T-helper 17 cell (primary cell): ENCODE measurements around the gene NCOR1. TPM values are rescaled to one million over a fixed set of nuclear protein-coding genes. Genes with fewer than 3 reads are reported as not detected.
"Not testable (repeated sequence)": the region's sequence is repeated elsewhere in the genome, so short reads cannot be mapped to it uniquely, and the experiment has no call there.

Experiments
- ATAC-seq: fragments of 150-1000 bp; cut with Tn5 transposase; 2 replicates; pipeline ENCODE4 v1.10.0; 2021; ENCODE audit warnings: mild to moderate bottlenecking, moderate library complexity
- DNase-seq, 3 donors: peaks; one replicate each; pipeline versions ENCODE4 v3.0.0 to v3.0.0-alpha.2; 2020 to 2021
- H3K9me3 ChIP-seq: one replicate; pipeline ENCODE4 v1.7.0; 2013; ENCODE audit warnings: low read length, mild to moderate bottlenecking; ENCODE audit not compliant: control insufficient read depth, poor library complexity, severe bottlenecking
- H3K27ac Mint-ChIP-seq: one replicate; pipeline ENCODE4 v1.8.0; 2022; ENCODE audit warnings: mild to moderate bottlenecking, moderate library complexity, mixed read lengths
- H3K27me3 Mint-ChIP-seq: one replicate; pipeline ENCODE4 v1.8.0; 2022; ENCODE audit warnings: mixed read lengths
- H3K36me3 Mint-ChIP-seq: one replicate; pipeline ENCODE4 v1.8.0; 2022; ENCODE audit warnings: low read depth, mixed read lengths
- H3K4me1 Mint-ChIP-seq: one replicate; pipeline ENCODE4 v1.8.0; 2022; ENCODE audit warnings: mild to moderate bottlenecking, mixed read lengths
- H3K4me3 Mint-ChIP-seq: one replicate; pipeline ENCODE4 v1.8.0; 2022; ENCODE audit warnings: mild to moderate bottlenecking, moderate library complexity, mixed read lengths
- total RNA-seq, 4 donors: library from RNA in 2 of 4; stranded (reverse) in 2 of 4; gene quantifications; one replicate each; pipeline ENCODE4 v1.2.3 and lab custom pipeline; 2022 to 2026

Gene NCOR1
- total RNA-seq, 2 donors from 2014 or later = 155 to 161 TPM

DNA sequence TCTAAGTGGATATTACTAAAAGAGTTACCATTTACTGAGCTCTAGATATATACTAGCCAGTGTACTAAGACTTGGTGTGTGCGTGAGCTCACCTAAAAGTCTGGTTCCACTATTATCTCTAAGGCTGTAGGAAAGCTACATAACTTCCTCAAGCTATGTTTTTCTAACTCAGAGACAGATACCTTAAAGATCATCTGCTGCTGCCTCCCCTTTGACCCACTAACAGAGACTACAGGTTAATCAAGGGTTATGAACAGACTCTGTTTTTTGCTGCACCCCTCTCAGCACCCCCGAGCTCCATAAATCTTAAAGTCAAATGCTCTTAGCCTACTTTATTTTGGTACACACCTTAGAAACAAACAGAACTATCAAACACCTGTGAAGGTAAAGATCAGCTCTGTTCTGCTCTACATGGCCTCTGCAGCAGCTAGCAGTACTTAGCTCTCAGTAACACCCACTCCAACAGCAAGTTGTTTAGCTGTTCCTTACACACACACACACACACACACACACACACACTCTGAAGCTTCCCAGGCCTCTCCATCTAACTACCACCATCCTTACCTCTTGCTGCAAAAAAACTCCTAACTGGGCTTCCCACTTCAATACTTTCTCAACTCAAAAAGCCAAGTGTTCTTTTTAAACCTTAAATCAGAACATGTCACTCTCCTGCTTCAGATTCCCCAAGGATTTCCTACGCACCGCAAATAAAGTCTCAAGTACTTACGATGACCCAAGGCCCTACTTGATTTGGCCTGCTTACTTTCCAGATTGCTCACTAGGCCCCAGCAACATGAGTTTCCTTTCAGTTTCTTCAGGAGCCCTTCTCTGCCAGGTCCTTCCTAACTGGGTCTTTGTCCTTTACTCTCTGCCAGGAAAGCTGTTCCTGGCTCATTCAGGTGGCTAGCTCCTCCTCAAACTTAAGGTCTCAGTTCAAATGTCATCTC is 12.5 kb downstream of the NCOR1 start:
- H3K36me3 Mint-ChIP-seq, H3K27me3 Mint-ChIP-seq, H3K9me3 ChIP-seq, DNase-seq: not testable (repeated sequence)
- H3K27ac Mint-ChIP-seq = peak overlapping the region; percentile 96
- peak overlapping the region; percentile 41 for H3K4me3 Mint-ChIP-seq
- peaks cover 45% of the 10 kb centered on the region for H3K4me1 Mint-ChIP-seq
- peak; percentile 12 for ATAC-seq

- not testable (repeated sequence) for H3K36me3 Mint-ChIP-seq, H3K27me3 Mint-ChIP-seq, H3K27ac Mint-ChIP-seq, DNase-seq, H3K9me3 ChIP-seq, ATAC-seq, H3K4me3 Mint-ChIP-seq
- peaks cover 42% of the 10 kb centered on the region for H3K4me1 Mint-ChIP-seq
These were observed 13.6 kb downstream of the NCOR1 start for GRCh38 chr17:16201693-16202131.

DNA sequence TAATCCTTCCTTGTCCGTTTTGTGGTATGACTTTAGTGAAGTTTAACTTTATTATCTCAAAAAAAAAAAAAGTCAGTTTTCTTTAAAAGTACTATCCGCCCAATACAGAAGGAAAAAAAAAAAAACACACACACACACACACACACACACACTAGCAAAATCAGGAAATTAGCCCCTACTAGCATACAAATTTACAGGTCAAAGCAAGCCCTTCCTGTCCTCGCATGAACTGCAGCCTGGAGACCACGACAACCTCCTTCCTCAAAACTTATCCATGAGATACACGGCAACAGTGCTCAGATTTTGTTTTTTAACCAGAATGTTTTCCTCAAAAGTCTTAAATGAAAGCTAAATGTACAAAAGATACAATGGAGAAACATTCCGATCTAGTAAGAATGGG is 16.2 kb downstream of the NCOR1 start:
- H3K9me3 ChIP-seq = no peaks in the 10 kb centered on the region
- peaks cover 6% of the 10 kb centered on the region for H3K36me3 Mint-ChIP-seq
- no peak for ATAC-seq
- no peak for DNase-seq
- no peaks in the 10 kb centered on the region for H3K27me3 Mint-ChIP-seq
- peaks cover 40% of the 10 kb centered on the region for H3K4me1 Mint-ChIP-seq
- H3K27ac Mint-ChIP-seq = peak overlapping the region; percentile 90
- H3K4me3 Mint-ChIP-seq = peak overlapping the region; percentile 67

DNA sequence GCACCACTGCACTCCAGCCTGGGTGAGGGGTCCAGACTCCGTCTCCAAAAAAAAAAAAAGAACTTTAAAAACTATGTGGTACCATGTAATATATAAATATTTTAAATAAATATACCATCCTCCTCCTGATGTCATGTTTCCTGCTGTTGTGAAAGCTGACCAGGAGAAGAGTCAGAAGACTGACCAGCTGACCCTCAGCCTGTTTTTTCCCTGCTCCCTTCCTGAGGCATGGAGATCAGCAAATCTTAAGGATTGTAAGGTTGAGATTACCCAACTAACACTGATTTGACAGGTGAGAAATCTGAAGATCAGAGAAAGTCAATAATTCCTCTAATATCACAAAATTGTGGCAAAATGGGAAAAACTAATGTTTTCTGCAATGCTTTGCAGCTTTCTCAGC is 18.1 kb downstream of the NCOR1 start:
- Mint-ChIP-seq H3K4me1 (peaks cover 37% of the 10 kb centered on the region), H3K27ac (no peak overlapping the region)

GRCh38 chr17:16194307-16194835 is 21.0 kb downstream of the NCOR1 start:
- Mint-ChIP-seq H3K27ac (peak overlapping the region; percentile 96), H3K36me3 (peaks cover 13% of the 10 kb centered on the region), H3K4me1 (peaks cover 30% of the 10 kb centered on the region)
- not testable (repeated sequence) for H3K27me3 Mint-ChIP-seq, H3K9me3 ChIP-seq, H3K4me3 Mint-ChIP-seq, DNase-seq, ATAC-seq

More for the DNA sequence above, 18.1 kb downstream of the NCOR1 start:
- no peak overlapping the region for H3K4me3 Mint-ChIP-seq
- ATAC-seq (no peak), DNase-seq (no peak)
- no peaks in the 10 kb centered on the region for H3K9me3 ChIP-seq
- H3K36me3 Mint-ChIP-seq = peaks cover 13% of the 10 kb centered on the region
- H3K27me3 Mint-ChIP-seq = no peaks in the 10 kb centered on the region

- ATAC-seq = no peak
- H3K27me3 Mint-ChIP-seq = no peaks in the 10 kb centered on the region
- H3K36me3 Mint-ChIP-seq = peaks cover 10% of the 10 kb centered on the region
- H3K4me1 Mint-ChIP-seq = peaks cover 30% of the 10 kb centered on the region
- no peaks in the 10 kb centered on the region for H3K9me3 ChIP-seq
- H3K27ac Mint-ChIP-seq = peak overlapping the region; percentile 41
- no peak for DNase-seq
- no peak overlapping the region for H3K4me3 Mint-ChIP-seq
These were observed 23.7 kb downstream of the NCOR1 start for GRCh38 chr17:16191604-16192003.

- DNase-seq (no peak), ATAC-seq (no peak)
- H3K27me3 Mint-ChIP-seq = no peaks in the 10 kb centered on the region
- peaks cover 30% of the 10 kb centered on the region for H3K4me1 Mint-ChIP-seq
- no peak overlapping the region for H3K4me3 Mint-ChIP-seq
- H3K9me3 ChIP-seq = no peaks in the 10 kb centered on the region
- H3K27ac Mint-ChIP-seq = peak overlapping the region; percentile 41
- H3K36me3 Mint-ChIP-seq = peaks cover 10% of the 10 kb centered on the region
These were observed 24.5 kb downstream of the NCOR1 start for GRCh38 chr17:16190703-16191360.

GRCh38 chr17:16189791-16190348 is 25.5 kb downstream of the NCOR1 start:
- DNase-seq (no peak), ATAC-seq (no peak)
- peaks cover 11% of the 10 kb centered on the region for H3K36me3 Mint-ChIP-seq
- H3K9me3 ChIP-seq = no peaks in the 10 kb centered on the region
- H3K4me3 Mint-ChIP-seq = no peak overlapping the region
- no peak overlapping the region for H3K27ac Mint-ChIP-seq
- peaks cover 28% of the 10 kb centered on the region for H3K4me1 Mint-ChIP-seq
- H3K27me3 Mint-ChIP-seq = no peaks in the 10 kb centered on the region

DNA sequence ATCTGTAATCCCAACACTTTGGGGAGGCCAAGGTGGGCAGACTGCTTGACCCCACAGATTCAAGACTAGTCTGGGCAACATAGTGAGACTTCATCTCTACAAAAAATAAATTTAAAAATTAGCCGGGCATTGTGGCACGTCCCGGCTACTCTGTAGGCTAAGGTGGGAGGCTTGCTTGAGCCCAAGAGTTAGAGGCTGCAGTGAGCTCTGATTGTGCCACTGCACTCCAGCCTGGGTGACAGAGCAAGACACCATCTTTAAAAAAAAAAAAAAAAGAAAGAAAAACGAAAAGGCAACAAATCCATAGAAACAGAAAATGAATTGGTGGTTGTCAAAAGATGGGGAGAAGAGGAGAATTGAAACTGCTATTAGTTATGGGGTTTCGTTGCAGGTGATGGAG is 27.7 kb downstream of the NCOR1 start:
- no peak overlapping the region for H3K4me3 Mint-ChIP-seq
- H3K36me3 Mint-ChIP-seq = peaks cover 4% of the 10 kb centered on the region
- peak overlapping the region; percentile 86 for H3K27ac Mint-ChIP-seq
- H3K27me3 Mint-ChIP-seq = no peaks in the 10 kb centered on the region
- peaks cover 25% of the 10 kb centered on the region for H3K4me1 Mint-ChIP-seq
- ATAC-seq (no peak), DNase-seq (no peak)
- H3K9me3 ChIP-seq = no peaks in the 10 kb centered on the region

- ATAC-seq = no peak
- no peak for DNase-seq
- Mint-ChIP-seq H3K4me1 (peaks cover 38% of the 10 kb centered on the region), H3K27ac (no peak overlapping the region), H3K27me3 (no peaks in the 10 kb centered on the region), H3K36me3 (peaks cover 3% of the 10 kb centered on the region), H3K4me3 (no peak overlapping the region)
- no peaks in the 10 kb centered on the region for H3K9me3 ChIP-seq
These were observed 33.8 kb downstream of the NCOR1 start for GRCh38 chr17:16181581-16181980.

GRCh38 chr17:16178836-16179235 is 36.5 kb downstream of the NCOR1 start:
- no peak overlapping the region for H3K4me3 Mint-ChIP-seq
- H3K27ac Mint-ChIP-seq = no peak overlapping the region
- no peaks in the 10 kb centered on the region for H3K9me3 ChIP-seq
- ATAC-seq (no peak), DNase-seq (no peak)
- H3K4me1 Mint-ChIP-seq = peaks cover 27% of the 10 kb centered on the region
- H3K27me3 Mint-ChIP-seq = no peaks in the 10 kb centered on the region
- H3K36me3 Mint-ChIP-seq = no peaks in the 10 kb centered on the region

GRCh38 chr17:16171613-16172012 is 43.7 kb downstream of the NCOR1 start:
- peaks cover 2% of the 10 kb centered on the region for H3K36me3 Mint-ChIP-seq
- peaks cover 4% of the 10 kb centered on the region for H3K4me1 Mint-ChIP-seq
- ATAC-seq = no peak
- no peak for DNase-seq
- H3K4me3 Mint-ChIP-seq = no peak overlapping the region
- no peaks in the 10 kb centered on the region for H3K27me3 Mint-ChIP-seq
- H3K27ac Mint-ChIP-seq = no peak overlapping the region
- no peaks in the 10 kb centered on the region for H3K9me3 ChIP-seq

- not testable (repeated sequence) for H3K27me3 Mint-ChIP-seq, H3K4me3 Mint-ChIP-seq, H3K36me3 Mint-ChIP-seq, DNase-seq, H3K9me3 ChIP-seq, ATAC-seq
- H3K27ac Mint-ChIP-seq = peak overlapping the region; percentile 24
- peaks cover 11% of the 10 kb centered on the region for H3K4me1 Mint-ChIP-seq
These were observed 48.6 kb downstream of the NCOR1 start for GRCh38 chr17:16166766-16167165.
